ENCODE data around the gene NOM1. TPM values are rescaled to one million over a fixed set of nuclear protein-coding genes. Genes with fewer than 3 reads are reported as not detected.
A peak's percentile ranks its signal among the peaks of the same experiment; 100 is the strongest.

NOM1 gene
- total and polyA plus RNA-seq, 5 donors: 5.6 to 10.6 (median 7.5) TPM

- Histone ChIP-seq H3K4me1 (ENCODE audit: control insufficient read depth, insufficient read depth, low read length) (no peaks in the 10 kb centered on the region), H3K27me3 (ENCODE audit: control insufficient read depth, insufficient read depth) (no peaks in the 10 kb centered on the region), H3K4me3 (ENCODE audit: low read length) (no peak overlapping the region), H3K9me3 (ENCODE audit: control insufficient read depth, low read length) (no peaks in the 10 kb centered on the region), H3K27ac (ENCODE audit: low read length) (no peak overlapping the region)
- 85% methylated on average over 29 of the region's 29 CpGs for WGBS
- ATAC-seq (peak; percentile 18 to 26), DNase-seq (no peak)
- intact Hi-C loops (cut with DNase I): no loop called here
Measured at GRCh38 chr7:156985101-156985992, 35.8 kb downstream of the NOM1 start.

- 88% methylated on average over 8 of the region's 8 CpGs for WGBS
- no peaks in the 10 kb centered on the region for H3K27me3 ChIP-seq (ENCODE audit: control insufficient read depth, insufficient read depth)
- H3K9me3 ChIP-seq (ENCODE audit: control insufficient read depth, low read length): no peaks in the 10 kb centered on the region
- intact Hi-C loops (cut with DNase I): no loop called here
- no peak for ATAC-seq
- H3K27ac ChIP-seq (ENCODE audit: low read length): no peak overlapping the region
- no peaks in the 10 kb centered on the region for H3K4me1 ChIP-seq (ENCODE audit: control insufficient read depth, insufficient read depth, low read length)
- DNase-seq: no peak
- H3K4me3 ChIP-seq (ENCODE audit: low read length): no peak overlapping the region
Measured at GRCh38 chr7:156986378-156986777, 36.9 kb downstream of the NOM1 start.

GRCh38 chr7:156988343-156989185, 39.1 kb downstream of the NOM1 start:
- Histone ChIP-seq H3K4me3 (ENCODE audit: low read length) (no peak overlapping the region), H3K4me1 (ENCODE audit: control insufficient read depth, insufficient read depth, low read length) (no peaks in the 10 kb centered on the region), H3K27me3 (ENCODE audit: control insufficient read depth, insufficient read depth) (no peaks in the 10 kb centered on the region), H3K27ac (ENCODE audit: low read length) (no peak overlapping the region), H3K9me3 (ENCODE audit: control insufficient read depth, low read length) (no peaks in the 10 kb centered on the region)
- intact Hi-C loops (cut with DNase I): no loop called here
- WGBS: 69% methylated on average over 27 of the region's 27 CpGs
- no peak for ATAC-seq
- DNase-seq: no peak

- 84% methylated on average over 25 of the region's 25 CpGs for WGBS
- no peak overlapping the region for H3K27ac ChIP-seq (ENCODE audit: low read length)
- DNase-seq: no peak
- H3K4me3 ChIP-seq (ENCODE audit: low read length): no peak overlapping the region
- no peaks in the 10 kb centered on the region for H3K9me3 ChIP-seq (ENCODE audit: control insufficient read depth, low read length)
- no peak for ATAC-seq
- no peaks in the 10 kb centered on the region for H3K4me1 ChIP-seq (ENCODE audit: control insufficient read depth, insufficient read depth, low read length)
- intact Hi-C loops (cut with DNase I): no loop called here
- H3K27me3 ChIP-seq (ENCODE audit: control insufficient read depth, insufficient read depth): no peaks in the 10 kb centered on the region
Measured at GRCh38 chr7:156989766-156990535, 40.4 kb downstream of the NOM1 start.

- Histone ChIP-seq H3K27me3 (ENCODE audit: control insufficient read depth, insufficient read depth) (no peaks in the 10 kb centered on the region), H3K4me3 (ENCODE audit: low read length) (no peak overlapping the region), H3K4me1 (ENCODE audit: control insufficient read depth, insufficient read depth, low read length) (no peaks in the 10 kb centered on the region), H3K27ac (ENCODE audit: low read length) (no peak overlapping the region), H3K9me3 (ENCODE audit: control insufficient read depth, low read length) (no peaks in the 10 kb centered on the region)
- intact Hi-C loops (cut with DNase I): no loop called here
- peak; percentile 46 to 52 for ATAC-seq
- 35% methylated on average over 32 of the region's 32 CpGs for WGBS
- peak in 1 of 3 donors; percentile 73 for DNase-seq
Measured at GRCh38 chr7:156993021-156993924, 43.8 kb downstream of the NOM1 start.

GRCh38 chr7:156993925-156994235, 44.4 kb downstream of the NOM1 start:
- H3K27ac ChIP-seq (ENCODE audit: low read length): no peak overlapping the region
- intact Hi-C loops (cut with DNase I): no loop called here
- no peaks in the 10 kb centered on the region for H3K4me1 ChIP-seq (ENCODE audit: control insufficient read depth, insufficient read depth, low read length)
- H3K4me3 ChIP-seq (ENCODE audit: low read length): no peak overlapping the region
- H3K9me3 ChIP-seq (ENCODE audit: control insufficient read depth, low read length): no peaks in the 10 kb centered on the region
- DNase-seq (no peak), ATAC-seq (no peak)
- H3K27me3 ChIP-seq (ENCODE audit: control insufficient read depth, insufficient read depth): no peaks in the 10 kb centered on the region
- 48% methylated on average over 10 of the region's 10 CpGs for WGBS

- no peak for ATAC-seq
- 81% methylated on average over 8 of the region's 8 CpGs for WGBS
- no peak overlapping the region for H3K4me3 ChIP-seq (ENCODE audit: low read length)
- DNase-seq: no peak
- no peak overlapping the region for H3K27ac ChIP-seq (ENCODE audit: low read length)
- H3K27me3 ChIP-seq (ENCODE audit: control insufficient read depth, insufficient read depth): no peaks in the 10 kb centered on the region
- intact Hi-C loops (cut with DNase I): no loop called here
- no peaks in the 10 kb centered on the region for H3K9me3 ChIP-seq (ENCODE audit: control insufficient read depth, low read length)
- no peaks in the 10 kb centered on the region for H3K4me1 ChIP-seq (ENCODE audit: control insufficient read depth, insufficient read depth, low read length)
Measured at GRCh38 chr7:156994417-156994816, 44.9 kb downstream of the NOM1 start.

- H3K9me3 ChIP-seq (ENCODE audit: control insufficient read depth, low read length): no peaks in the 10 kb centered on the region
- DNase-seq (no peak), ATAC-seq (no peak)
- no peak overlapping the region for H3K27ac ChIP-seq (ENCODE audit: low read length)
- 13% methylated on average over 57 of the region's 57 CpGs for WGBS
- no peaks in the 10 kb centered on the region for H3K27me3 ChIP-seq (ENCODE audit: control insufficient read depth, insufficient read depth)
- intact Hi-C loops (cut with DNase I): no loop called here
- peak overlapping the region; percentile 71 for H3K4me3 ChIP-seq (ENCODE audit: low read length)
- peaks cover 2% of the 10 kb centered on the region for H3K4me1 ChIP-seq (ENCODE audit: control insufficient read depth, insufficient read depth, low read length)
Measured at GRCh38 chr7:156998988-156999957, 49.8 kb downstream of the NOM1 start.

- 2% methylated on average over 74 of the region's 75 CpGs for WGBS
- no peak for DNase-seq
- no peaks in the 10 kb centered on the region for H3K9me3 ChIP-seq (ENCODE audit: control insufficient read depth, low read length)
- peak in 1 of 2 donors; percentile 27 for ATAC-seq
- peak overlapping the region; percentile 71 for H3K4me3 ChIP-seq (ENCODE audit: low read length)
- H3K27ac ChIP-seq (ENCODE audit: low read length): no peak overlapping the region
- H3K27me3 ChIP-seq (ENCODE audit: control insufficient read depth, insufficient read depth): no peaks in the 10 kb centered on the region
- peaks cover 2% of the 10 kb centered on the region for H3K4me1 ChIP-seq (ENCODE audit: control insufficient read depth, insufficient read depth, low read length)
- intact Hi-C loops (cut with DNase I): no loop called here
Measured at GRCh38 chr7:156999958-157000726, 50.6 kb downstream of the NOM1 start.
